HL-60 (cell line): ENCODE measurements around the gene FGGY.

ENCODE experiments used
- DNase-seq, 2 experiments: peaks; one replicate each; pipeline ENCODE4 v3.0.0-alpha.2; 2010 to 2020; ENCODE audit warnings: low read depth in 1 of 2, low spot score in 1 of 2
- H3K27ac ChIP-seq: fragments of 250-450 bp; sonication (Bioruptor Pico); replicated peaks from 2 replicates; pipeline ENCODE4 v1.5.1; 2020; ENCODE audit warnings: mild to moderate bottlenecking, moderate library complexity
- H3K27me3 ChIP-seq: fragments of 250-450 bp; sonication (Bioruptor Pico); 2 replicates; pipeline ENCODE4 v1.5.1; 2021; ENCODE audit warnings: mild to moderate bottlenecking, moderate library complexity; ENCODE audit not compliant: insufficient read depth, poor library complexity, severe bottlenecking
- H3K4me3 ChIP-seq: replicated peaks from 2 replicates; pipeline ENCODE4 v1.5.1; 2011; ENCODE audit warnings: mild to moderate bottlenecking, control low read depth, low read length; ENCODE audit not compliant: insufficient read depth
- GABPA ChIP-seq: IDR thresholded peaks from 2 replicates; pipeline ENCODE4 v1.6.1; 2012; ENCODE audit warnings: low read depth
- POLR2AphosphoS5 ChIP-seq: IDR thresholded peaks from 2 replicates; pipeline ENCODE4 v1.6.1; 2012; ENCODE audit warnings: low read depth
- SPI1 ChIP-seq: IDR thresholded peaks from 2 replicates; pipeline ENCODE4 v1.6.1; 2012; ENCODE audit warnings: low read depth, mild to moderate bottlenecking, borderline replicate concordance
- TF ChIP-seq, protein P1 (sequence below): IDR thresholded peaks from one replicate; pipeline ENCODE4 v1.5.1; 2011; ENCODE audit warnings: low read length, control low read depth, inconsistent platforms; ENCODE audit not compliant: insufficient read depth
- TF ChIP-seq, protein P2 (sequence below): IDR thresholded peaks from 2 replicates; pipeline ENCODE4 v1.6.1; 2012; ENCODE audit warnings: low read depth; ENCODE audit not compliant: insufficient replicate concordance

FGGY gene

DNA sequence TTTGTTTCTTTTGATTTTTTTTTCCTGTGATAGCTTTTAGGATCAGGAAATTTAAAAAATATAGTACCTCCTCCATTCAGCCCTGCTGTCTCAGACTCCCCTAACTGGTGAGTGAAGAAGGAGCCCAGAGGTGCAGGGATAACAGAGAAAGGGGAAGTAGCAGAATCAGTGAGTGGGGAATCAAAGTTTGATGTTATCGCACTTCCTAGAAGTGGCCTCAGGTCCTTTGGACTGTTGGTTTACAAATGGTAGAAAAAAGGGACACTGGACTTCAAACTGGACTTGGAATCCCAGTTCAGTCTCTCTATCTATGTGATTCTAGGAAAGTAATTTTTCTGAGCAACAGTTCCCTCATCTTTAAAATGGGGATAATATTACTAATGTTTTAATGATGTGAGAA lies 99.5 kb downstream of the FGGY start:
- TF ChIP-seq, protein P1, sequence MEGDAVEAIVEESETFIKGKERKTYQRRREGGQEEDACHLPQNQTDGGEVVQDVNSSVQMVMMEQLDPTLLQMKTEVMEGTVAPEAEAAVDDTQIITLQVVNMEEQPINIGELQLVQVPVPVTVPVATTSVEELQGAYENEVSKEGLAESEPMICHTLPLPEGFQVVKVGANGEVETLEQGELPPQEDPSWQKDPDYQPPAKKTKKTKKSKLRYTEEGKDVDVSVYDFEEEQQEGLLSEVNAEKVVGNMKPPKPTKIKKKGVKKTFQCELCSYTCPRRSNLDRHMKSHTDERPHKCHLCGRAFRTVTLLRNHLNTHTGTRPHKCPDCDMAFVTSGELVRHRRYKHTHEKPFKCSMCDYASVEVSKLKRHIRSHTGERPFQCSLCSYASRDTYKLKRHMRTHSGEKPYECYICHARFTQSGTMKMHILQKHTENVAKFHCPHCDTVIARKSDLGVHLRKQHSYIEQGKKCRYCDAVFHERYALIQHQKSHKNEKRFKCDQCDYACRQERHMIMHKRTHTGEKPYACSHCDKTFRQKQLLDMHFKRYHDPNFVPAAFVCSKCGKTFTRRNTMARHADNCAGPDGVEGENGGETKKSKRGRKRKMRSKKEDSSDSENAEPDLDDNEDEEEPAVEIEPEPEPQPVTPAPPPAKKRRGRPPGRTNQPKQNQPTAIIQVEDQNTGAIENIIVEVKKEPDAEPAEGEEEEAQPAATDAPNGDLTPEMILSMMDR = no peak
- no peak for TF ChIP-seq POLR2AphosphoS5
- TF ChIP-seq, protein P2, sequence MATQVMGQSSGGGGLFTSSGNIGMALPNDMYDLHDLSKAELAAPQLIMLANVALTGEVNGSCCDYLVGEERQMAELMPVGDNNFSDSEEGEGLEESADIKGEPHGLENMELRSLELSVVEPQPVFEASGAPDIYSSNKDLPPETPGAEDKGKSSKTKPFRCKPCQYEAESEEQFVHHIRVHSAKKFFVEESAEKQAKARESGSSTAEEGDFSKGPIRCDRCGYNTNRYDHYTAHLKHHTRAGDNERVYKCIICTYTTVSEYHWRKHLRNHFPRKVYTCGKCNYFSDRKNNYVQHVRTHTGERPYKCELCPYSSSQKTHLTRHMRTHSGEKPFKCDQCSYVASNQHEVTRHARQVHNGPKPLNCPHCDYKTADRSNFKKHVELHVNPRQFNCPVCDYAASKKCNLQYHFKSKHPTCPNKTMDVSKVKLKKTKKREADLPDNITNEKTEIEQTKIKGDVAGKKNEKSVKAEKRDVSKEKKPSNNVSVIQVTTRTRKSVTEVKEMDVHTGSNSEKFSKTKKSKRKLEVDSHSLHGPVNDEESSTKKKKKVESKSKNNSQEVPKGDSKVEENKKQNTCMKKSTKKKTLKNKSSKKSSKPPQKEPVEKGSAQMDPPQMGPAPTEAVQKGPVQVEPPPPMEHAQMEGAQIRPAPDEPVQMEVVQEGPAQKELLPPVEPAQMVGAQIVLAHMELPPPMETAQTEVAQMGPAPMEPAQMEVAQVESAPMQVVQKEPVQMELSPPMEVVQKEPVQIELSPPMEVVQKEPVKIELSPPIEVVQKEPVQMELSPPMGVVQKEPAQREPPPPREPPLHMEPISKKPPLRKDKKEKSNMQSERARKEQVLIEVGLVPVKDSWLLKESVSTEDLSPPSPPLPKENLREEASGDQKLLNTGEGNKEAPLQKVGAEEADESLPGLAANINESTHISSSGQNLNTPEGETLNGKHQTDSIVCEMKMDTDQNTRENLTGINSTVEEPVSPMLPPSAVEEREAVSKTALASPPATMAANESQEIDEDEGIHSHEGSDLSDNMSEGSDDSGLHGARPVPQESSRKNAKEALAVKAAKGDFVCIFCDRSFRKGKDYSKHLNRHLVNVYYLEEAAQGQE = no peak
- TF ChIP-seq GABPA = no peak
- peak; percentile 66; the same call in 1 of the 2 replicates for TF ChIP-seq SPI1
- Histone ChIP-seq H3K27me3 (no peaks in the 10 kb centered on the region), H3K27ac (no peak overlapping the region), H3K4me3 (no peak overlapping the region)
- peak in 1 of 2 experiments; percentile 9 for DNase-seq

DNA sequence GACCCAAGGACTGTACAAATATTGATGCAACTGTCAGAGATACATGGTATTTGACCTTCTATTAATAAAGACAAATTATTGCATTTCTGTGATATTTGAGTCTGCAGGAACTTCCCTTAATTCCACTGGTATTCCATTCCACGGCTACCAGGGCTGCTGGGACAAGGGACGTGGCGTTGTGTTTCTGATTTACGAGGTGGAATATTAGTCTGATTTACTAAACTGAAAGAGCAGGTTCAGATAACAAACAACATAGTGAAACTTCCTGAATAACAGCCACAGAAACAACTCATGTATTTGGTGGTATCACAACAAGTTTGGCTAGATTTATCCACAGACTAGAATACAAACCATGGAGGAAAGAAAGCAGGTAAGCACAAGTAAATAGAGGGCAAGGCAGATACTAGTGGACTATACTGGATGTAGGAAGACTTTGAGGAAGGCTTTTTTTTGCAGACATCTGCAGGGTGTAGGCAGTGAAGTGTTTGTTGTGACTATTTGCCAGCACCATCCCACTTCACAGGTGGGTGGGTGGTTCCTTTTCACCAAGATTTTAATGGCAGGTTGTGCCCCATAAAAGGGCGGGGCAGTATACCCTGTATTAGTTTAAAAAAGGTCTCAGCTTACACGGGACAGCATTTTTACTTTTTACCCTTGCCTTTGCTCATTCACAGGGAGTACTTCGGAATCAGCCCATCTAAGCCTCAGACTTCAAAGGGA lies 100.4 kb downstream of the FGGY start:
- Histone ChIP-seq H3K4me3 (no peak overlapping the region), H3K27me3 (no peaks in the 10 kb centered on the region), H3K27ac (no peak overlapping the region)
- no peak for DNase-seq
- TF ChIP-seq, protein P1 = no peak
- TF ChIP-seq SPI1 (no peak), GABPA (no peak), POLR2AphosphoS5 (no peak)
- TF ChIP-seq, protein P2 = no peak

DNA sequence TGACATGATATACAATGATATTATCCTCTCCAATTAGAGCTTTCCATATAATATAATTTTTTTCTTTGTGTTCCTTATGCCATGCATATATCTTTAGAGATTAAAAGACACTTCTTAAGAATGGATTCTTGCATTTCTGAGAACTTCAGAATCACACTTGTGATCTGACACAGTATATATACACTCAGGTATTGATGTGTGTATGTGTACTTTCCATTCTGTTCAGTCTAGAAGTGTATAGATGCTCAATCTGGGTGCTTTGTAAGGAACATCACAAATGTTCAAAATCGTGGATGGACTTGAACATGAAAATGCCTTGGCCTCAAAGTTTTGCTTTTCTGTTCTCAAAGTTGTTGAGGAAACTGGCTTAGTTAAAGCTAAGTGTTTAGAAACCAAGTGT lies 102.7 kb downstream of the FGGY start:
- no peak overlapping the region for H3K27ac ChIP-seq
- H3K4me3 ChIP-seq = no peak overlapping the region
- DNase-seq = no peak
- TF ChIP-seq, protein P1 = no peak
- TF ChIP-seq, protein P2 = no peak
- TF ChIP-seq GABPA (no peak), POLR2AphosphoS5 (no peak), SPI1 (no peak)
- H3K27me3 ChIP-seq = no peaks in the 10 kb centered on the region
